ENCODE results near the gene C5orf15. TPM values are rescaled to one million over a fixed set of nuclear protein-coding genes. Genes with fewer than 3 reads are reported as not detected.

C5orf15 gene
- total and polyA plus RNA-seq, 4 donors, result 21.2 to 32.4 (median 28.7) TPM

GRCh38 chr5:133966090-133966489, 2.3 kb downstream of the C5orf15 start:
- no peak for DNase-seq (ENCODE audit: low spot score)
- WGBS, result 97% methylated on average over 10 of the region's 10 CpGs
- H3K9ac ChIP-seq (ENCODE audit: low read depth in 1 of 2, low read length in 2 of 2), result no peak overlapping the region
- H3K9me3 ChIP-seq (ENCODE audit: control insufficient read depth in 4 of 4, low read length in 3 of 4), result no peaks in the 10 kb centered on the region
- no peak for TF ChIP-seq HNF4G (IDR thresholded peaks at IDR 0.05)
- TF ChIP-seq RAD21 (IDR thresholded peaks at IDR 0.05), result no peak
- no peak for TF ChIP-seq ATF3 (IDR thresholded peaks at IDR 0.05)
- TF ChIP-seq RXRA (IDR thresholded peaks at IDR 0.05), result no peak
- no peak for TF ChIP-seq SP1 (IDR thresholded peaks at IDR 0.05)
- TF ChIP-seq CTCF (IDR thresholded peaks at IDR 0.05; ENCODE audit: low read depth, low read length, missing input control), result no peak
- TF ChIP-seq NR2F2 (IDR thresholded peaks at IDR 0.05), result no peak
- H3K36me3 ChIP-seq (ENCODE audit: control insufficient read depth in 4 of 4, insufficient read depth in 3 of 4, low read depth in 1 of 4, low read length in 3 of 4), result peaks cover 0 to 1% (median 0%) of the 10 kb centered on the region in 4 donors
- no peaks in the 10 kb centered on the region for H3K27me3 ChIP-seq (ENCODE audit: control insufficient read depth in 4 of 4, insufficient read depth in 4 of 4, low read length in 3 of 4)
- H3K4me1 ChIP-seq (ENCODE audit: control insufficient read depth in 4 of 4, insufficient read depth in 4 of 4, low read length in 3 of 4), result peaks cover 0 to 28% (median 15%) of the 10 kb centered on the region in 4 donors
- no peak overlapping the region for H3K27ac ChIP-seq (ENCODE audit: low read depth in 1 of 2, low read length in 2 of 2)
- no peak overlapping the region for H3K4me3 ChIP-seq (ENCODE audit: low read depth in 1 of 3, low read length in 3 of 3)

GRCh38 chr5:133963493-133964128, 4.8 kb downstream of the C5orf15 start:
- Histone ChIP-seq H3K4me1 (ENCODE audit: control insufficient read depth in 4 of 4, insufficient read depth in 4 of 4, low read length in 3 of 4) (peaks cover 0 to 10% (median 8%) of the 10 kb centered on the region in 4 donors), H3K4me3 (ENCODE audit: low read depth in 1 of 3, low read length in 3 of 3) (no peak overlapping the region), H3K27ac (ENCODE audit: low read depth in 1 of 2, low read length in 2 of 2) (no peak overlapping the region), H3K27me3 (ENCODE audit: control insufficient read depth in 4 of 4, insufficient read depth in 4 of 4, low read length in 3 of 4) (no peaks in the 10 kb centered on the region), H3K9ac (ENCODE audit: low read depth in 1 of 2, low read length in 2 of 2) (no peak overlapping the region), H3K9me3 (ENCODE audit: control insufficient read depth in 4 of 4, low read length in 3 of 4) (no peaks in the 10 kb centered on the region), H3K36me3 (ENCODE audit: control insufficient read depth in 4 of 4, insufficient read depth in 3 of 4, low read depth in 1 of 4, low read length in 3 of 4) (peaks cover 0 to 5% (median 4%) of the 10 kb centered on the region in 4 donors)
- WGBS, result 97% methylated on average over 2 of the region's 2 CpGs
- no peak for TF ChIP-seq REST (IDR thresholded peaks at IDR 0.05)
- TF ChIP-seq NR2F2 (IDR thresholded peaks at IDR 0.05), result no peak
- no peak for DNase-seq (ENCODE audit: low spot score)

GRCh38 chr5:133962801-133963476, 5.5 kb downstream of the C5orf15 start:
- Histone ChIP-seq H3K9ac (ENCODE audit: low read depth in 1 of 2, low read length in 2 of 2) (no peak overlapping the region), H3K36me3 (ENCODE audit: control insufficient read depth in 4 of 4, insufficient read depth in 3 of 4, low read depth in 1 of 4, low read length in 3 of 4) (peaks cover under 1 to 5% (median 4%) of the 10 kb centered on the region in 4 donors), H3K4me1 (ENCODE audit: control insufficient read depth in 4 of 4, insufficient read depth in 4 of 4, low read length in 3 of 4) (peaks cover 0 to 10% (median 8%) of the 10 kb centered on the region in 4 donors), H3K27ac (ENCODE audit: low read depth in 1 of 2, low read length in 2 of 2) (no peak overlapping the region), H3K27me3 (ENCODE audit: control insufficient read depth in 4 of 4, insufficient read depth in 4 of 4, low read length in 3 of 4) (no peaks in the 10 kb centered on the region), H3K4me3 (ENCODE audit: low read depth in 1 of 3, low read length in 3 of 3) (no peak overlapping the region), H3K9me3 (ENCODE audit: control insufficient read depth in 4 of 4, low read length in 3 of 4) (no peaks in the 10 kb centered on the region)
- 83% methylated on average over 2 of the region's 2 CpGs for WGBS
- no peak for DNase-seq (ENCODE audit: low spot score)
- TF ChIP-seq CTCF (IDR thresholded peaks at IDR 0.05; ENCODE audit: low read depth, low read length, missing input control) (no peak), NR2F2 (IDR thresholded peaks at IDR 0.05) (no peak), REST (IDR thresholded peaks at IDR 0.05) (no peak), RXRA (IDR thresholded peaks at IDR 0.05) (no peak), FOXA2 (IDR thresholded peaks at IDR 0.05) (no peak), GABPA (IDR thresholded peaks at IDR 0.05 in 1 of 2, conservative IDR thresholded peaks at IDR 0.05 in 1 of 2) (no peak), FOXA1 (IDR thresholded peaks at IDR 0.05) (no peak), MAX (IDR thresholded peaks at IDR 0.05) (no peak), EGR1 (IDR thresholded peaks at IDR 0.05; ENCODE audit: low read depth in 2 of 2) (no peak)
